Inflammatory macrophage (primary cell): Measurements from ENCODE around the gene ZFR2.
"Not testable (repeated sequence)": the region's sequence is repeated elsewhere in the genome, so short reads cannot be mapped to it uniquely, and the experiment has no call there.

Source experiments
- DNase-seq, 2 donors: peaks; one replicate each; pipeline ENCODE4 v3.0.0-alpha.2; 2020 to 2022

Gene ZFR2

GRCh38 chr19:3770136-3770999, 98.5 kb downstream of the ZFR2 start:
- DNase-seq: no peak

GRCh38 chr19:3769494-3769893, 99.3 kb downstream of the ZFR2 start:
- DNase-seq: no peak

- DNase-seq: no peak
These were observed 100.1 kb downstream of the ZFR2 start for GRCh38 chr19:3768748-3769099.

GRCh38 chr19:3768015-3768747, 100.7 kb downstream of the ZFR2 start:
- DNase-seq: no peak

GRCh38 chr19:3767050-3767449, 101.8 kb downstream of the ZFR2 start:
- DNase-seq: no peak

GRCh38 chr19:3766520-3766919, 102.3 kb downstream of the ZFR2 start:
- peak; percentile 18 to 30 for DNase-seq

GRCh38 chr19:3765757-3766156, 103.1 kb downstream of the ZFR2 start:
- not testable (repeated sequence) for DNase-seq

GRCh38 chr19:3765121-3765520, 103.7 kb downstream of the ZFR2 start:
- no peak for DNase-seq

GRCh38 chr19:3762501-3763459, 106.1 kb downstream of the ZFR2 start, which contains the start of gene MRPL54:
Gene MRPL54 (plus strand): TSS chr19:3762682. CDS start chr19:3762701, 19 bp downstream.
- peak; percentile 100 for DNase-seq

- DNase-seq: no peak
These were observed 106.7 kb downstream of the ZFR2 start for GRCh38 chr19:3762130-3762473.

GRCh38 chr19:3761382-3762129, 107.3 kb downstream of the ZFR2 start, which contains the start of gene APBA3:
Gene APBA3 (minus strand): TSS chr19:3761692. CDS start chr19:3760264, 1,428 bp downstream.
- DNase-seq: peak; percentile 91 to 94

GRCh38 chr19:3760871-3761361, 107.9 kb downstream of the ZFR2 start:
- no peak for DNase-seq

GRCh38 chr19:3759482-3760254, 109.2 kb downstream of the ZFR2 start:
- no peak for DNase-seq

- not testable (repeated sequence) for DNase-seq
These were observed 110.5 kb downstream of the ZFR2 start for GRCh38 chr19:3758297-3758696.

GRCh38 chr19:3757705-3758104, 111.1 kb downstream of the ZFR2 start:
- DNase-seq: not testable (repeated sequence)
